GM18870 (cell line): ENCODE results near the gene CACNA1C.

Experiments
- ATAC-seq: cut with Tn5 transposase; IDR thresholded peaks from one replicate; pipeline ENCODE4 v1.9.1; 2021; ENCODE audit warnings: moderate library complexity; ENCODE audit not compliant: unreplicated experiment

The CACNA1C gene

GRCh38 chr12:2629051-2629450, 576.3 kb downstream of the CACNA1C start:
- no peak for ATAC-seq

- no peak for ATAC-seq
Measured at GRCh38 chr12:2631653-2632350, 579.0 kb downstream of the CACNA1C start.

- ATAC-seq: no peak
Measured at GRCh38 chr12:2633176-2633824, 580.5 kb downstream of the CACNA1C start.

GRCh38 chr12:2633825-2634200, 581.0 kb downstream of the CACNA1C start:
- no peak for ATAC-seq

- ATAC-seq: no peak
Measured at GRCh38 chr12:2634471-2634870, 581.7 kb downstream of the CACNA1C start.

- no peak for ATAC-seq
Measured at GRCh38 chr12:2636741-2637340, 584.1 kb downstream of the CACNA1C start.

- ATAC-seq: no peak
Measured at GRCh38 chr12:2637371-2637770, 584.6 kb downstream of the CACNA1C start.

- ATAC-seq: no peak
Measured at GRCh38 chr12:2638273-2639019, 585.7 kb downstream of the CACNA1C start.

GRCh38 chr12:2639020-2639298, 586.2 kb downstream of the CACNA1C start:
- no peak for ATAC-seq

GRCh38 chr12:2640281-2640680, 587.5 kb downstream of the CACNA1C start:
- ATAC-seq: no peak

GRCh38 chr12:2640709-2641108, 587.9 kb downstream of the CACNA1C start:
- no peak for ATAC-seq

GRCh38 chr12:2641207-2641606, 588.4 kb downstream of the CACNA1C start:
- no peak for ATAC-seq

GRCh38 chr12:2641761-2642160, 589.0 kb downstream of the CACNA1C start:
- ATAC-seq: no peak

GRCh38 chr12:2642176-2642892, 589.5 kb downstream of the CACNA1C start:
- no peak for ATAC-seq

- no peak for ATAC-seq
Measured at GRCh38 chr12:2642896-2643425, 590.2 kb downstream of the CACNA1C start.

GRCh38 chr12:2643576-2644135, 590.9 kb downstream of the CACNA1C start:
- no peak for ATAC-seq

- ATAC-seq: no peak
Measured at GRCh38 chr12:2644683-2645405, 592.1 kb downstream of the CACNA1C start.

- ATAC-seq: no peak
Measured at GRCh38 chr12:2645460-2645859, 592.7 kb downstream of the CACNA1C start.

- ATAC-seq: no peak
Measured at GRCh38 chr12:2646341-2646740, 593.6 kb downstream of the CACNA1C start.

- ATAC-seq: no peak
Measured at GRCh38 chr12:2647186-2647585, 594.4 kb downstream of the CACNA1C start.
